NCI-H1105 (cell line): ENCODE data around the gene VPS26C.
A peak's percentile ranks its signal among the peaks of the same experiment; 100 is the strongest.
"Not testable (repeated sequence)": the region's sequence is repeated elsewhere in the genome, so short reads cannot be mapped to it uniquely, and the experiment has no call there.

ENCODE experiments used
- DNase-seq: peaks from one replicate; lab custom pipeline; 2025; lab: John Stamatoyannopoulos, UW

VPS26C gene

DNA sequence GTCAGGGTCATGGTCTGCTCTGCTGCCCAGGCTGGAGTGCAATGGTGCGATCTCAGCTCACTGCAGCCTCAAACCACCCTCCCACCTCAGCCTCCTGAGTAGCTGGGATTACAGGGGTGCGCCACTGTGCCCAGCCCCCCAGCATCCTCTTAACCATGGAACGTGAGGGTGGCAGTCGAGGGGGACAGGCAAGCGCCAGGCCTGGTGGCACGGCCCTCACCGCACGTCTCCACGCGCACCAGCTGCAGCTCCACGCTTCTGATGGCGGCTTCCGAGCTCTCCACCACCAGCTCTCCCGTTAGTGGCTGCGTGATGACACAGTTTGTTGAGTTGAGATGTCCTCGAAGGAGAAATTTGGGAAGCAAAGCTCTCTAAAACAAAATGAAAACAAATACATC lies 39.1 kb downstream of the VPS26C start:
- no peak for DNase-seq

DNA sequence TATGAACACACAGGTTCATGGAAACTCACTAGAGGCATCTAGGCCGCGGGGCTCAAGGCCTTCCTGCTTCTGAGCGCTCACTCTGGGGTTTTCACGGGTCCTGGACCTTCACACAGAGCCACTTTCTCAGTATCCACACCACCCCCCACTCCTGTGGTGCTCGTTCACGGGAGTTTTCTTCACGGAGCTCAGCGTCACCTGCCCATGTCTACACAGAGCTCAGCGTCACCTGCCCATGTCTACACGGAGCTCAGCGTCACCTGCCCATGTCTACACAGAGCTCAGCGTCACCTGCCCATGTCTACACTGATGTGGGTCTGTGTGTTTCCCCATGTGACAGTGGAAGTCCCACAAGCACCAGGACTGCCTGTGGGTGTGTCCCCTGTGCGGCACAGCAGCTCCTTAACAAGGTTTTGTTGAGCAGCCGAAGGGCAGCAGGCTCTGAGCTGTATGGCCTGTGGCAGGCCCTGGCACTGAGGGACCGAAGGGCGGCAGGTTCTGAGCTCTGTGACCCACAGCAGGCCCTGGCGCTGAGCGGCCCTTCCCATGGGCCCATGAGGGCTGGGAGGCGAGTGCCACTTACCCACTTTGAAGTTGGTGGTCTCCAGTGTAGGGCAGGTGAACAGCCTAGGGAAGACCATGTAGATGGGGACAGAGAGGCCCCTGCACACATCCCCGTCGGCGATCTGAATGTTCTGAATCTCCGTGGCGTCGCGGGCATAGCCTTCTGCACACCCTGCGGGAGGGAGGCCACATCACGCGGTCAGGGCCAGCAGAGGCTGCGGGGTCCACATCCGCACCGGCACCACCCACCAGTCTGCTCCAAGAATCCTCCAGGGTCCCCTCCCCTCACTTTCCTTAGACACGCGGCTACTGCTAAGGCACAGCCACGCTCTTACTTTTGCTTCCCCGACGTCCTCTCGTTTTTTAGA lies 39.8 kb downstream of the VPS26C start:
- no peak for DNase-seq

DNA sequence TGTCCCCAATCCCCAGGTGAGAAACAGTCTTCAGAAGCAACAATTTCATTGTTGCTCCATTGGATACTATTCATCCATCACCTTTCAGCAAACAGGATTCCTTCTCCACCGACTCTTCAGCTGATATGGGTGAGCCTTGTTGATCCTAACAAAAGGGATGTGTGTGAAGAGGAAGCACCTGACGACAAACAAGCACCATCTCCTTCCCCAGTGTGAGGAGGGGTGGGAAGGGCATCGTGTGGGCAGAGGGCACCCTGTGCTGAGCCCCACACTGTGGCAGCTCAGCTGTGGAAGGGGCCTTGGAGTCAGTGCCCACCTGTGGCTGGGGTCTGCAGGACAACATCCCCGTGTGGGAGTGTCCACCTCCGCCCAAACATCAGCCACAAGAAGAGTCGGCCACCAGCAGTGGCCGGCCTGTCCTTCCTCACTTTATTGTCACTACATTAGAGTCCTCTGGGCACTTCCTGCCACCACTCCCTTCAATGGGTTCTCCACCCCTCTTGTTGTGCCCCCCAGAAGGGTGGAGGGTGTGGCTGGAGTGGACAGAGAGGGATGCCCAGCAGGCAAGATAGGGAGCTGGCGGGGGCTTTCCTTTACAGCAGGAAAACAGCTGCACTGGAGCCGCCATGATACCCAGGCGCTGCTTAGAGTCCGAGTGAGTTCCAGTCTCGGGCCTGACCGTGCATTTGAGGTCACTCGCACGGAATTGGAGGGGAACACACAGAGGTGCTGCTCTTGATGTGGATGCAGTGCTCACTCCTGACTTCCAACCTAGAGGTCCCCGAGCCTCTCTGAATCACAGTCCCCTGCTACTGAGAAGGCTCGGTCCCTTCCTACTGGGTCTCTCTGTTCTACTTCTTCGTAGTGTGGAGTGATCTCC lies 40.9 kb downstream of the VPS26C start:
- DNase-seq: no peak

DNA sequence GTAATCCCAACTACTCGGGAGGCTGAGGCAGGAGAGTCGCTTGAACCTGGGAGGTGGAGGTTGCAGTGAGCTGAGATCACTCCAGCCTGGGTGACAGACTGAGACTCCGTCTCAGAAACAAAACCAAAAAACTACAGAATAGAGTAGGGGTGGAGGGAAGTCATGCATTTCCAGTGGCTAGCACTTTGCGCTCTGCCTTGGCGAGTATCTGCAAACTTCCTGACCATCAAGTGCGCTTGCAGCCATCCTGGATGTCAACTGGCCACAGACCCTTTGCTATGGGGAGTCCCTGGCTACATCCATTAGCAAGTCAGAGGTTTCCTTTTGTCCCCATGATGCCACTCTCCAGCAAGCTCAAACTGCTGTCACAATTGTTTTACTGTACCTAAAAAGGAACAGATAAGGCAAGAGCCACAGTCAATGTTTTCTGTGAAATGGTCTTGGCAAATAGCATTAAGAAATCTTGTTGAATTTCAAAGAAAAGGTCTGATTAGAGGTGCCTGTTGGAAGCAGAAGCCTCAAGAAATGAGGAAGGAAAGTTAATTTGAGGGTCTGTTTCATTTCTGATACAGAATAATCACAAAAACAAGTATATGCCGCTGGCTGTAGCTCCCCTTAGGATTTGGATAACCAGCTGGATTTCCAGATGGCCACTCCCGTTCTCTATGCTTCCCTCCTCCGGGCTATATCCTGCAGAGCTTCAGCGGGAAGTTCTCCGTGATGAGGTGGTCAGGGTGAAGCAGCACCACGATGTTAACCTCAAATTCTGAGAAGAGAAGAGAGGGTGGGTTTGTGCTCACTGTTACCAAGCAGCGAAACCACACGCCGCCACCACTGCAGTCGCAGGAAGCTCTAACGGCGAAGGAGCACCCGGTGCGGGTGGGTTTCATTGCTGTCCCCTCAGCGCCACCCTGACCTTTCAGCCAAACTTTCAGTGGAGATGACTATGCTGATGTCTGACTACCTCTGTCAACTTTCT lies 42.0 kb downstream of the VPS26C start:
- DNase-seq: no peak

DNA sequence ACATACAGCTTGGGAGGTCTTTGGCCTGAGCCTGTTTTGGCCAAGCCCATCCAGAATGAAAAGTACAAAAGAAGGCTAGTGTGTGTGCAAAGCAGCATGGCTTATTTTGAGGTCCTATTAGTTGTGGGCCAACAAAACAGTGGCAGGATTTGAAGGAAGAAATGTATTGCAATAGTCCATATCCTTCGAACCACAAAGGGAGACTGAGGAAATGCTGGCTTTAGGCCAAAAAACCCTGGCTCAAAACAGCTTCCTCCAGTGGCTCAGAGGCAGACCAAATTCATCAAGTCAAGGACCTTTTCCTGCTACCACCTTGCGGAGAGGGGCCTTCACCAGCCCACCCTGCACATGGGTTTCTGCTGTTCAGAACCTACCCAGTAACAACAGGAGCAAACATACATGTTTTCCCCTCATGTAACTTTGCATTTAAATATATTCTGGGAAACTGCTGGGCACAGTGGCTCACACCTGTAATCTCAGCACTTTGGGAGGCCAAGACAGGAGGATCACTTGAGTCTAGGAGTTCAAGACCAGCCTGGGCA lies 43.3 kb downstream of the VPS26C start:
- no peak for DNase-seq

DNA sequence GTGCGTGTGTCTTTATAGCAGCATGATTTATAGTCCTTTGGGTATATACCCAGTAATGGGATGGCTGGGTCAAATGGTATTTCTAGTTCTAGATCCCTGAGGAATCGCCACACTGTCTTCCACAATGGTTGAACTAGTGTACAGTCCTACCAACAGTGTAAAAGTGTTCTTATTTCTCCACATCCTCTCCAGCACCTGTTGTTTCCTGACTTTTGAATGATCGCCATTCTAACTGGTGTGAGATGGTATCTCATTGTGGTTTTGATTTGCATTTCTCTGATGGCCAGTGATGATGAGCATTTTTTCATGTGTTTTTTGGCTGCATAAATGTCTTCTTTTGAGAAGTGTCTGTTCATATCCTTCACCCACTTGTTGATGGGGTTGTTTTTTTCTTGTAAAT lies 44.9 kb downstream of the VPS26C start:
- DNase-seq: not testable (repeated sequence)

DNA sequence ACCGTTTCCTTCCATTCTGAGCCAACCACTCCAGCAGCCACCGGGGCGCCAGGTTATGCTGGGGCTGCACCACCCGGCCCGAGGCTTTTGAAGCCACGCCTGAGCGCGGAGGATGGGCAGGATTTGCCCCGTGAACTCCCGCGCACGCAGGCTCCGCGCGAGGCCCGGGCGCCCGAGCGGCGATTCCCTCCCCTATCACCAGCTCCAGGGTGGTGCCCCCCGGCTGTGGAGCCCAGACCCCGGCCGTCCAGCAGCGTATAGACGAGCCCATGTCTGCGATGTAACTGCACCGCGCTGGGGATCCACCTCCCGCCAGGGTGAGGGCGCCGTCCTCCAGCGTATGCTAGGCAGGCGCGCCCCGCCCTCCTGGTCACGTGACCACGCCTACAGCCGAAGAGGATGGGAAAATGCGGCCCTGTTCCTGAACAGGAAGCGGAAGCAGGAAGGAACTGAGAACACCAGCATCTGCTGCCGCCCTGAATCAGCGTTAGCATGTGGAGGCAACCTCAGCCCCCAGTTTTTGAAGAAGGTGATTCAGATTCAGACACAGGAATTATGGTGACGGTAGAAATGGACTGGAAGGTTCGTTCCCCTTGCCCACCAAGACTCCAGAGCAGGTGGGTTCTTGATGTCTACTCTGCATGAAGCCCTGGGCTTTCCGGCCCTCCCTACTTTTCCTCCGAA lies 46.0 kb downstream of the VPS26C start:
- peak; percentile 95 for DNase-seq

DNA sequence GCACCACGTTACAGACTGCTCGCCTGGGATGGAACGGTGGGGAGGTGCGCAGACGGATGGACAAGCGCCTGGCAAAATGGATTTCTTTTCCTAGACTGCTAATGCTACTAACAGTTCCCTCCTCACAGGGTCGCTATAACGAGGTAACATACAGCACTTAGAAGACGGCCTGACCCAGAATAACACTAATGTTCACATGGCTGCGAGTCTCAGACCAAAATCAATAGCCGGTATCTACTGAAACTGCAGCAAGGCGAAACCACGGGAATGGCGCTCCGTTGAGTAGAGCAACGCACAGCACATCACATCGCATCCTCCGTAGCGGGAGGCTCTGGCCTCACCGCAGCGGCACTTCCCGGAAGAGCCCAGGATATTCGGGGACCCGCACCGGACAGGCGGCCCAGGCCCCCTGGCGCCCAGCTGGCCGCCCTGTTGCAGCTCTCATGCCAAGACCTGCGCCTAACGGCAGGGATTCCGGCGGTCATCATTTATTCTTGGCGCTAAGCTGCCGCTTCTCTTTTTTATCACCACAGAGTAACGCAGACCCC lies 46.6 kb downstream of the VPS26C start:
- DNase-seq: no peak

DNA sequence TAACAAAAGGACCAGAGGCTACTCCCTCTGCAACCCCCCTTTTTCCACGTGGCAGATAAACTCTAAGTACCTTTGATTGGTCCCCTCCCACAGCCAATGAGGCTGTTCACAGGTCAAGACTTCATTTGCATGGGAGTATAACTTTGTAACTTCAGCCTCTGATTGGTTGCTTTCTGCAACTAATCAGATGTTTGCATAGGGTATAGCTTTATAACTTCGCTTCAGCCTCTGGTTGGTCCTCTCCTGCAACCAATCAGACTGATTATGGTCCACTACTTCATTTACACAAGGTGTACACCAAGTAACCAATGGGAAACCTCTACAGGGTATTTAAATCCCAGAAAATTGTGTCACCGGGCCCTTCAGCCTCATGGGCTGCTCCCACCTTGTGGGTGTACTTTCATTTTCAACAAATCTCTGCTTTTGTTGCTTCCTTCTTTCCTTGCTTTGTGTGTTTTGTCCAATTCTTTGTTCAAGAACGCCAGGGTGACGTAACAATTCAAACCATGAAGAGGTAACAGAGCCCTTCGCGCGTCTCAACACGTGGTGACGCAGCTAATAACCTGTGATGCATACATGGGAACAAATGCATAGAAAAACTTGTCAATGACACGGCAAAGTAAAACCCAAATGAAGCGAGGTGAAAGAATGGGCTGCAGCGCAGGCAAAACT lies 47.2 kb downstream of the VPS26C start:
- no peak for DNase-seq

DNA sequence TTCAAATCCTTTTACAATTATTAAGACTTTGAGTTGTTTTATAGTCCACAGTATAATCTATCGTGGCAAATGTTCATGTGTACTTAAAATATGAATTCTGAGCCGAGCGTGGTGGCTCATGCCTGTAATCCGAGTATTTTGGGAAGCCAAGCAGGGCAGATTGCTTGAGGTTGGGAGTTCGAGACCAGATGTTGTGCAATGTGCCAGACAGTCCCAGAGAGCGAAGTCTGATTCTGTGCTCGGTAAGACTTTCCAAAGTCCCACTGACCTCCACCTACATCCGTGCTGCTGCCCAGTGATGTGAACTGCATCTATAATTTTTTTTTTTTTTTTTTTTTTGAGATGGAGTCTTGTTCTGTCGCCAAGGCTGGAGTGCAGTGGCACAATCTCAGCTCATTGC lies 52.2 kb downstream of the VPS26C start:
- no peak for DNase-seq

DNA sequence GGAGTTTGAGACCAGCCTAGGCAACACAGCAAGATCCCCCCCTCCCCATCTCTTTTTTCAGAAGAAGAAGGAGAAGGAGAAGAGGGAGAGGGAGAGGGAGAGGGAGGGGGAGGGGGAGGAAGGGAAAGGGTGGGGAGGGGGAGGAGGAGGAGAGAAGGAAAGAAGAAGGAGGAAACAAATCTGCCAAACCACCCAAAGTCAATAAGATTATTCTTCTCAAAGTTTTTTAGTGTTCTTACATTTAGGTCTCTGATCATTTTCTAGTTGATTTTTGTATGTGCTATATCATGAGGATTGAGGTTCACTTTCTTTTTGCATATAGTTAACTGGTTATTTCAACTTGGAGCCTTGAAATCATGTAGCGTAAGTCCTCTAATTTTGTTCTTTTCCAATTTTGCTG lies 56.3 kb downstream of the VPS26C start:
- no peak for DNase-seq

DNA sequence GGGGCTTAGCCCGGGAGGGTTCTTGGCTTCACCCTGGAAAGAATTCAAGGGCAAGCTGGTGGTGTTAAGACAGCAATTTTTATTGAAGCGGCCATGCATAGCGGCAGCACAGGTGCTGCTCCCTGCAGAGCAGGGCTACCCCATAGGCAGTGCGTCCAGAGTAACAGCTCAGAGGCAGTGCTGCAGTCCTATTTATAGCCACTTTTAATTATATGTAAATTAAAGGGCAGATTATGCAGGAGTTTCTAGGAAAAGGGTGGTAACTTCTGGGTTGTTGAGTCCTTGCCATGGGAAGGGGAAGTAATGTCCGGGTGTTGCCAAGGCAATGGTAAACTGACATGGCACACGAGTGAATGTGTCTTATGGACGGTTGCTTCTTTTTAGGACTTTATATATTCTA lies 57.0 kb downstream of the VPS26C start:
- no peak for DNase-seq

DNA sequence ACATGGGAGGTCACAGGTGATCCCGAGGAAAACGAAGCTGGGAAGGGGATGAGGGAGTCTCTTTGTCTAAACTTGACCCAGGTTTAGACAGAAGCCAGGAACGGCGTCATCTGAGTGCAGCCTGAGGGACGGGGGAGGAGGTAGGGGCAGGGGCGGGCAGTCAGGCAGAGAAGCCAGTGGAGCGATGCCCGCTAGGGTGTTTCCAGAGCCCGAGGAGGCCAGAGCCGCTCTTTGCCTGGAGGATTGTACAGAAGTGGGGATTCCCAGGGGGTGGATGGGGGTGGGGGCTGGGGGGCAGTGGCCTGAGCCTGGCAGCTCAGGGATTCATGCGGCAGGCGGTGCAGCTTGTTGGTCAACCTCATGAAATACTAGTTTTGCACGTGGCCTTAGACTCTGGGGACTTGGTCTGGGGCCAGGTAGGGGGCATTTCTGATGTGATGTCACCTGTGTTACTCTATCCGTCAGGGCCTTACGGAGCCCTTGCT lies 58.4 kb downstream of the VPS26C start:
- DNase-seq: no peak

DNA sequence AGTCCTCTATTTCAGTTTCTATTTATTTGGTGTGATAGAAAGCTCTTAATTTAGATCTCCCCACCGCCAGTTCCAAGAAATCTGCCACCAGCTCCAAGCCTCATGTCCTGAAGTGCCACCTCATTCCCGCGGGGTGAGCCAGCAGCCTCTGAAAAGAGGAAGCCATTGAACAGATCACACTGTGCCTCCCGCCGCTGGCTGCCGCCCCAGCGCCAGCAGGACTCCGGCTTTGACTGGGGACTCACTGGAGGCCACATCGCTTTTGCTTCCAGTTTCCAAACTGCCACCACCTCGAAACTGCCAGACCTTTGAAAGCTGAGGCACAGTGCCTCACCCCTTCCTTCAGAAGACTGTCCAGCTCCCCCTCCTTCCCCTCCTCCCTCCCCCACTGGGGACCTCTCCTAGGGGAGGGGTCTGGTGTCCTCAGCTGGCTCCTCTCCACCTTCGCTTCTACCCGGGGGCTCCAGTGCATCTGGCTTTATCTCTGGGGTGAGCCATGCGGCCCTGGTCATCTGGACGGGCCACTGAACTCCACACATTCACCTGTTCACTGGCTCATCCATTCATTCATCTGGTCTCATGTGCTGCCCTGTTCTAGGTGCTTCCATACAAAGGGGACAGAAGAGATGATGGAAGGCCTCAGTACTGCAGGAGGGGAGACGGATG lies 58.9 kb downstream of the VPS26C start:
- no peak for DNase-seq

DNA sequence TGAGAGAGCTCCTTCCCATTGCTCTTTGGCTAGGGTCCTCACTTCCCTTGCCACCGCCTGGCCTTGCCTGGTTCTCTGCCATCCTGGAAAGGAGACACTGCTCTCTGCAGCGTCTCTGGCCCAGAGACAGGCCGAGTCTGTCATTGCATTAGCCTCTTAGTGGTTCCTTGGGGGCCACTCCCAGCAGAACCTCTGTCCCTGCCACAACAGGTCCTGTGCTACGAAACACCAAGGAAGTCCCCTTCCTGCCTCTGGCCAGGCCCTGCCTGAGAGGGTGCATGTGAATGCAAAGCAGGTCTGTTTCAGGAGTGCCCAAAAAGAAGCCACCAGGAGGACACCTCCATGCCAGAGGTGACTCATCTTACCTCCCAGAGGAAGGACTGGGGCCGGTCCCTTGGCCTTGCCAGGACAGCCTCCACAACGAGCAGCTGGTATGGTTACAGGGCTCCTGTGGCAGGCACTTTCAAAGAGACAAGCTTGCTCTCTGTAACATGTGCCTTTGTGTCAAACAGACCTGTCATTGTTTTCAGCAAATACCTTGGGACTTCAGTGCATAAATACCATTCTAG lies 59.6 kb downstream of the VPS26C start:
- no peak for DNase-seq

DNA sequence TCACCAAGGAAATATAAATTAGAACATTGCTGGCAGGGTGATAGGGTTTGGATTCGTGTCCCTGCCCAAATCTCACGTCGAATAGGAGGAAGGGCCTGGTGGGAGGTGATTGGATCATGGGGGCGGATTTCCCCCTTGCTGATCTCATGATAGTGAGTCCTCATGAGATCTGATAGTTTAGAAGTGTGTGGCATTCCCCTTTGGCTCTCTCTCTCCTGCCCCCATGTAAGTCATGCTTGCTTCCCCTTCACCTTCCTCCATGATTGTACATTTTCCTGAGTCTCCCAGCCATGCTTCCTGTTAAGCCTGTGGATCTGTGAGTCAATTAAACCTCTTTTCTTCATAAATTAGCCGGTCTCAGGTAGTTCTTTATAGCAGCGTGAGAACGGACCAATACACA lies 60.6 kb downstream of the VPS26C start:
- DNase-seq: no peak

DNA sequence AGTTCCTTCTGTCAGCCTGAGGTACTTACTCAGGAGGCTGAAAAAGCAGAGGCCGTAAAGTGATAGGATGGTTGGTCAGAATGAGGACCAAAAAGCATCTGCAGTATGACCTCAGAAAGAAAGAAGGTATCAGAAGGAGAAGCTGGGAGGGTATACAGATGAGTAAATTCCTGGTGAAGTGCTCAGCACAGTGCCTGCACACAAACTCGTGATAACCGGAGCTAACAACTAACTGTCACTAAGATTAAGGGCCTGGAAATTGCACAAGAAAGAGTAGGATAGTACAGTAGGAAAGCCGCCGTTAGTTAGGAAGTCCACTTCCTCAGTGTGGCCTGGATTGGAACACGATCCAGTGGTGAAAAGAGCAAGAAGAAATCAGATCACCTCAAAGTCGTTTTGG lies 62.6 kb downstream of the VPS26C start:
- no peak for DNase-seq

DNA sequence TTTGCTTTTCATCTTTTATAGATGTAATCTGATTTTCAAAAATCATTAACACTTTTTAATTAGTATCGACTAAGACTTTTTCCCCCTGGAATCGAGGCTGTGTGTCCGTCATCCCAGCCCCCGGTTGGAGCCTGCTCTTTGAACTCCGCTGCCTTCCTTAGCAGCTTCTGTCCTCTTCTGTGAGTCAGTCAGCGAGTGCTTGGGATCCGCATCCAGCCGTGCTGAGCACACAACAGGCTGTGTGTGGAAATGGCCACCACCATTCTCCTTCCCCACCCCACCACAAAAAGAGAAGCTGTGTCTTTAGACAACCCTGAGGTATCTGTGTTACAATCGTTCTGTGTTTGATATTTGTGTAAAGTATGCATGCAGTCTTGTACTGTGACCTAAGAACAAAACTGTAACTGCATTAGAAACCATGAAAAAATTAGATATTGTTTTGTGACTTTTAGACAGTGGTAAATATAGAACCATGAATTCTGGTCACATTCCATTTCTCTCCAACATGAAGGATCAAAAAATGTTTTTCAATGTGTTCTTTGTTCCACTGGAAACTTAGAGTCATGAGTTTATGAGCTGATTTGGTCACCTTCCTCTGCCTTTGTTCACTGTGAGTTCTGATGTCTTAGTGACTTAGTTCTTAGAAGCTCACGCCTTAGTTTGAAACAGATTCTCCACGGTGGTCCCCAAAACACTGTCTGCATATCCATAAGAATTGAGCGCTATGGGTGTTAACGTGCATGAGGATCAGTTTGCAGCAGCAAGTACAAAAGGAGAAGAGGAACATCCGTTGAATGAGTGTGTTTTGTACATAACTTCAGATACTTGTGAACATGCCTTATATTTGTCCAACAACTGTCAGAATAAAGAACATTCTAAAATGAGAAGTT lies 64.7 kb downstream of the VPS26C start:
- DNase-seq: no peak
